H1 (cell line): ENCODE data around the gene RASA1. TPM values are rescaled to one million over a fixed set of nuclear protein-coding genes. Genes with fewer than 3 reads are reported as not detected.

Experiments used
- CTCF ChIA-PET: fragments of 300-600 bp; sonication (Branson Sonifier 250); formaldehyde crosslinking; loops from one replicate; lab custom pipeline; 2021; ENCODE audit not compliant: partially characterized antibody; lab: Charles Lee
- POLR2A ChIA-PET: fragments of 300-600 bp; sonication (Branson Sonifier 250); formaldehyde crosslinking; loops from one replicate; lab custom pipeline; 2021; ENCODE audit warnings: inconsistent platforms; ENCODE audit not compliant: partially characterized antibody; lab: Charles Lee
- DNase-seq, 2 experiments: peaks; one replicate each; pipeline versions ENCODE4 v3.0.0 to v3.0.0-alpha.2; 2010 to 2022; ENCODE audit warnings: low spot score in 2 of 2, low read depth in 1 of 2, mixed read lengths in 1 of 2
- FAIRE-seq: peaks from 2 replicates; lab custom pipeline; 2011; peaks lifted over from hg19 to GRCh38; lab: Jason Lieb, UNC
- H2AFZ ChIP-seq: 2 replicates; pipeline ENCODE4 v1.8.1; 2012; ENCODE audit warnings: low read length, inconsistent platforms
- H2AK5ac ChIP-seq: 2 replicates; pipeline ENCODE4 v1.6.1; 2013; ENCODE audit warnings: low read depth, low read length
- H2BK120ac ChIP-seq: replicated peaks from 2 replicates; pipeline ENCODE3; 2013; ENCODE audit warnings: low read depth, low read length, inconsistent platforms
- H2BK12ac ChIP-seq: 2 replicates; pipeline ENCODE4 v1.6.1; 2013; ENCODE audit warnings: low read depth, low read length
- H2BK15ac ChIP-seq: 2 replicates; pipeline ENCODE4 v1.6.1; 2013; ENCODE audit warnings: low read length
- H2BK20ac ChIP-seq: 2 replicates; pipeline ENCODE4 v1.6.1; 2013; ENCODE audit warnings: low read length
- H2BK5ac ChIP-seq: 2 replicates; pipeline ENCODE4 v1.6.1; 2013; ENCODE audit warnings: low read depth, low read length
- H3K14ac ChIP-seq: 2 replicates; pipeline ENCODE4 v1.6.1; 2013; ENCODE audit warnings: inconsistent platforms; ENCODE audit not compliant: insufficient read length
- H3K18ac ChIP-seq: 2 replicates; pipeline ENCODE4 v1.6.1; 2013; ENCODE audit warnings: low read length; ENCODE audit errors: extremely low read depth
- H3K23ac ChIP-seq: 2 replicates; pipeline ENCODE4 v1.6.1; 2013; ENCODE audit warnings: inconsistent platforms; ENCODE audit not compliant: insufficient read length
- H3K23me2 ChIP-seq: 2 replicates; pipeline ENCODE4 v1.6.1; 2013; ENCODE audit warnings: low read depth, low read length
- H3K27ac ChIP-seq: 2 replicates; pipeline ENCODE4 v1.6.1; 2011; ENCODE audit warnings: low read depth, low read length, inconsistent platforms
- H3K27me3 ChIP-seq, 4 experiments: replicated peaks in 1 of 4; 1 replicate in 1 of 4; 2 replicates in 3 of 4; pipeline versions ENCODE4 v1.6.1 to v1.8.1; 2011 to 2013; ENCODE audit warnings: low read length in 3 of 4, mild to moderate bottlenecking in 3 of 4, inconsistent platforms in 2 of 4, mixed read lengths in 2 of 4, moderate library complexity in 1 of 4; ENCODE audit not compliant: control insufficient read depth in 3 of 4, insufficient read depth in 3 of 4; ENCODE audit errors: extremely low read depth in 1 of 4
- H3K36me3 ChIP-seq, 4 experiments: 2 replicates each; pipeline versions ENCODE4 v1.6.1 to v1.8.1; 2011 to 2013; ENCODE audit warnings: mild to moderate bottlenecking in 4 of 4, low read length in 3 of 4, moderate library complexity in 2 of 4, control low read depth in 1 of 4, inconsistent platforms in 1 of 4; ENCODE audit not compliant: insufficient read depth in 4 of 4, control insufficient read depth in 2 of 4
- H3K4ac ChIP-seq: replicated peaks from 2 replicates; pipeline ENCODE3; 2013; ENCODE audit warnings: low read length, low read depth, mixed read lengths, inconsistent platforms; ENCODE audit not compliant: insufficient read length
- H3K4me1 ChIP-seq, 4 experiments: replicated peaks in 1 of 4; 1 replicate in 1 of 4; 2 replicates in 3 of 4; pipeline versions ENCODE4 v1.6.1 to v1.8.1; 2011 to 2013; ENCODE audit warnings: low read length in 3 of 4, inconsistent platforms in 2 of 4, mixed read lengths in 1 of 4; ENCODE audit not compliant: insufficient read depth in 4 of 4, control insufficient read depth in 3 of 4
- H3K4me2 ChIP-seq, 2 experiments: 2 replicates each; pipeline versions ENCODE4 v1.6.1 to v1.8.1; 2011 to 2013; ENCODE audit warnings: low read depth in 2 of 2, low read length in 2 of 2, control low read depth in 1 of 2, inconsistent platforms in 1 of 2, mild to moderate bottlenecking in 1 of 2; ENCODE audit not compliant: insufficient read depth in 1 of 2
- H3K4me3 ChIP-seq, 4 experiments: fragments of 200-600, 300-600 bp in 1 of 4; sonication (generic), shearing (Covaris generic), sonication (Bioruptor Twin) in 1 of 4; 2 replicates each; pipeline versions ENCODE4 v1.5.1 to v1.8.1; 2011 to 2016; ENCODE audit warnings: low read length in 4 of 4, low read depth in 3 of 4, control low read depth in 2 of 4, inconsistent platforms in 2 of 4, mild to moderate bottlenecking in 2 of 4, mixed read lengths in 1 of 4, moderate library complexity in 1 of 4; ENCODE audit not compliant: insufficient read depth in 2 of 4; ENCODE audit errors: extremely low read depth in 1 of 4
- H3K56ac ChIP-seq: replicated peaks from 2 replicates; pipeline ENCODE3; 2013; ENCODE audit warnings: low read depth, mild to moderate bottlenecking, mixed read lengths, low read length, inconsistent platforms; ENCODE audit not compliant: insufficient read length
- H3K79me1 ChIP-seq: 2 replicates; pipeline ENCODE4 v1.6.1; 2013; ENCODE audit warnings: low read depth, low read length, control low read depth
- H3K79me2 ChIP-seq, 2 experiments: 2 replicates each; pipeline versions ENCODE4 v1.6.1 to v1.8.1; 2012 to 2013; ENCODE audit warnings: low read length in 2 of 2, mild to moderate bottlenecking in 2 of 2, inconsistent platforms in 1 of 2; ENCODE audit not compliant: insufficient read depth in 2 of 2, control insufficient read depth in 1 of 2
- H3K9ac ChIP-seq, 4 experiments: replicated peaks in 1 of 4; 1 replicate in 1 of 4; 2 replicates in 3 of 4; pipeline versions ENCODE4 v1.6.1 to v1.8.1; 2011 to 2013; ENCODE audit warnings: low read depth in 3 of 4, low read length in 3 of 4, control low read depth in 2 of 4, mild to moderate bottlenecking in 2 of 4, moderate library complexity in 2 of 4, inconsistent platforms in 1 of 4; ENCODE audit errors: extremely low read depth in 1 of 4
- H3K9me3 ChIP-seq, 2 experiments: 2 replicates each; pipeline versions ENCODE4 v1.6.1 to v1.8.1; 2012 to 2013; ENCODE audit warnings: mild to moderate bottlenecking in 2 of 2, moderate library complexity in 2 of 2, control low read depth in 1 of 2, inconsistent platforms in 1 of 2, low read depth in 1 of 2, low read length in 1 of 2, mixed read lengths in 1 of 2; ENCODE audit not compliant: insufficient read depth in 2 of 2
- H4K20me1 ChIP-seq, 2 experiments: replicated peaks in 1 of 2; 2 replicates each; pipeline versions ENCODE3 to v1.8.1; 2011 to 2013; ENCODE audit warnings: inconsistent platforms in 2 of 2, low read length in 2 of 2, mild to moderate bottlenecking in 1 of 2; ENCODE audit not compliant: insufficient read depth in 2 of 2, control insufficient read depth in 1 of 2
- H4K5ac ChIP-seq: 2 replicates; pipeline ENCODE4 v1.6.1; 2013; ENCODE audit warnings: low read length, low read depth, mixed read lengths, inconsistent platforms; ENCODE audit not compliant: insufficient read length
- H4K8ac ChIP-seq: 2 replicates; pipeline ENCODE4 v1.8.0; 2013; ENCODE audit warnings: mild to moderate bottlenecking, moderate library complexity, low read length, inconsistent platforms; ENCODE audit not compliant: insufficient read depth; ENCODE audit errors: extremely low read depth
- H4K91ac ChIP-seq: replicated peaks from 2 replicates; pipeline ENCODE3; 2013; ENCODE audit warnings: low read length, mixed read lengths, inconsistent platforms; ENCODE audit not compliant: insufficient read length
- CBX8 ChIP-seq: fragments of 300-800, 300-1000 bp; sonication (generic); IDR thresholded peaks from 2 replicates; pipeline ENCODE4 v1.7.1; 2016; ENCODE audit warnings: low read depth, low read length, borderline replicate concordance
- CHD1 ChIP-seq: IDR thresholded peaks from 2 replicates; pipeline ENCODE4 v1.6.1; 2012; ENCODE audit warnings: low read depth, low read length, improper control_type of control experiment
- CHD2 ChIP-seq: IDR thresholded peaks from 2 replicates; pipeline ENCODE4 v1.6.1; 2012; ENCODE audit warnings: low read length, improper control_type of control experiment
- CREB1 ChIP-seq: IDR thresholded peaks from 2 replicates; pipeline ENCODE4 v1.6.1; 2012; ENCODE audit warnings: inconsistent platforms
- HDAC6 ChIP-seq: IDR thresholded peaks from one replicate; pipeline ENCODE4 v1.7.1; 2012; ENCODE audit warnings: low read depth, mild to moderate bottlenecking, inconsistent platforms, low read length, moderate library complexity
- JUN ChIP-seq: IDR thresholded peaks from 2 replicates; pipeline ENCODE4 v1.6.1; 2011; ENCODE audit warnings: low read depth, mild to moderate bottlenecking, improper control_type of control experiment, low read length
- KDM1A ChIP-seq: fragments of 200-600, 300-600 bp; sonication (generic); IDR thresholded peaks from 2 replicates; pipeline ENCODE4 v1.7.1; 2016; ENCODE audit warnings: mild to moderate bottlenecking, low read length, borderline replicate concordance
- KDM4A ChIP-seq: IDR thresholded peaks from one replicate; pipeline ENCODE4 v1.7.1; 2012; ENCODE audit warnings: low read depth, mild to moderate bottlenecking, moderate library complexity, low read length, inconsistent platforms; ENCODE audit not compliant: severe bottlenecking
- POLR2A ChIP-seq, 2 experiments: IDR thresholded peaks; 1 replicate in 1 of 2; 2 replicates in 1 of 2; pipeline ENCODE4 v1.6.1; 2011; ENCODE audit warnings: low read depth in 2 of 2, low read length in 2 of 2, mild to moderate bottlenecking in 2 of 2; ENCODE audit errors: control extremely low read depth in 1 of 2
- RNF2 ChIP-seq: fragments of 200-900, 300-1000 bp; sonication (generic); IDR thresholded peaks from 2 replicates; pipeline ENCODE4 v1.7.1; 2016; ENCODE audit warnings: borderline replicate concordance, low read depth, mild to moderate bottlenecking, antibody characterized with exemption, low read length; ENCODE audit not compliant: poor library complexity, severe bottlenecking; ENCODE audit errors: missing control alignments
- SAP30 ChIP-seq: fragments of 300-600 bp; sonication (generic); IDR thresholded peaks from 2 replicates; pipeline ENCODE4 v1.7.1; 2012; ENCODE audit warnings: low read length, moderate library complexity, mild to moderate bottlenecking, inconsistent platforms; ENCODE audit not compliant: insufficient read depth, insufficient replicate concordance
- WGBS, 2 experiments: shearing (Covaris generic) in 1 of 2; methylation state at CpG; one replicate each; pipeline versions ENCODE4 v1.1.6 to v1.1.7; 2013 to 2015; ENCODE audit warnings: low lambda C conversion rate in 2 of 2, mixed read lengths in 2 of 2, inconsistent platforms in 1 of 2, low coverage in 1 of 2, missing lambda C conversion rate in 1 of 2; ENCODE audit not compliant: insufficient replicate concordance in 2 of 2, insufficient coverage in 1 of 2, insufficient read length in 1 of 2; ENCODE audit errors: extremely low coverage in 1 of 2, missing lambda C conversion rate in 1 of 2; 5-methylcytosine and 5-hydroxymethylcytosine counted together
- polyA plus RNA-seq, 7 experiments: library from polyadenylated mRNA; depleted of rRNA in 3 of 7; stranded (reverse) in 5 of 7; unstranded in 2 of 7; fragments of >200 nt in 5 of 7; fragments of 200-250 nt in 2 of 7; gene quantifications; 1 replicate in 5 of 7; 2 replicates in 1 of 7; 4 replicates in 1 of 7; pipeline versions ENCODE4 v1.2.1 to v1.2.3, GENCODE V29; 2011 to 2013; ENCODE audit warnings: missing spikeins in 2 of 7, mixed read lengths in 2 of 7
- total RNA-seq: library from RNA; stranded (reverse); fragmentation: NEBNext Ultra II Directional; extraction: Animal tissue kit (Norgen Biotek cat#: 25700); gene quantifications from 2 replicates; pipeline ENCODE4 v1.2.1, GENCODE V29; 2021
- TF ChIP-seq, protein P1 (sequence below): IDR thresholded peaks from 2 replicates; pipeline ENCODE4 v1.6.1; 2012; ENCODE audit warnings: low read length, inconsistent platforms
- TF ChIP-seq, protein P2 (sequence below): IDR thresholded peaks from 2 replicates; pipeline ENCODE4 v1.6.1; 2012; ENCODE audit warnings: inconsistent platforms

Gene RASA1
- total and polyA plus RNA-seq, 2 of the 8 experiments (the other 6 are each of a cell fraction or from before 2014, with no cell fraction given): 15.9 to 33.8 TPM

DNA sequence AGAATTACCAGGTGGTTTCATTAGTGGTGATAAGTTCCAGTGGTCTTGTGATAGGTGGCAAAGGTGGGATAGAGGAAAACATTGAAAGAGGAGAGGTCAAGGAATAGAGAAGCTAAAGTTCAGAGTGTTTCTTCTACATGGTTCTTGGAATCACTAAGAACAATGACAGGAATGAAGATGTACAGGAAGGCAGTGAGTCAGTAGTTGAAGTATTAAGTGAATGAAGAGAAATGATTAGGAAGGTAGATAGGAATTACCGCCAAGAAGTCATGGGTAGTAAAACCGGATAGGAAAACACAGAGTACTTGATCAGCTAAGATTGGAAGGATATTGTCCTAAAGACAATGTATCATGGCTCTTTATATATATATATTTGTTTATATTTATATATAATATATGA, 37.9 kb upstream of the RASA1 start:
- FAIRE-seq: no peak
- no peak overlapping the region for H4K5ac ChIP-seq
- H4K91ac ChIP-seq: no peak overlapping the region
- H3K79me1 ChIP-seq: no peaks in the 10 kb centered on the region
- H2AK5ac ChIP-seq: no peak overlapping the region
- H2BK120ac ChIP-seq: no peak overlapping the region
- no peak for DNase-seq
- no peak overlapping the region for H4K8ac ChIP-seq
- H2BK5ac ChIP-seq: no peak overlapping the region
- no peak overlapping the region for H3K18ac ChIP-seq
- H3K27ac ChIP-seq: no peak overlapping the region
- H3K4me1 ChIP-seq: no peaks in the 10 kb centered on the region
- no peaks in the 10 kb centered on the region for H3K36me3 ChIP-seq
- H3K27me3 ChIP-seq: no peaks in the 10 kb centered on the region
- no peak overlapping the region for H3K4ac ChIP-seq
- no peak overlapping the region for H2BK15ac ChIP-seq
- no peak overlapping the region for H3K23ac ChIP-seq
- WGBS, 2 experiments: 88% methylated on average over 2 of the region's 2 CpGs; no CpG with 5 or more reads in 1 of the 2 experiments
- no peaks in the 10 kb centered on the region for H3K9me3 ChIP-seq
- H3K4me2 ChIP-seq: no peak overlapping the region
- no peak overlapping the region for H2BK12ac ChIP-seq
- H3K79me2 ChIP-seq: no peaks in the 10 kb centered on the region
- H3K23me2 ChIP-seq: no peaks in the 10 kb centered on the region
- no peak overlapping the region for H3K9ac ChIP-seq
- ChIA-PET POLR2A (no interaction called here), CTCF (no interaction called here)
- no peaks in the 10 kb centered on the region for H4K20me1 ChIP-seq
- no peak overlapping the region for H3K14ac ChIP-seq
- no peak overlapping the region for H3K4me3 ChIP-seq
- no peak overlapping the region for H2BK20ac ChIP-seq
- H3K56ac ChIP-seq: no peak overlapping the region
- no peak overlapping the region for H2AFZ ChIP-seq
- no peak for TF ChIP-seq KDM1A
- no peak for TF ChIP-seq HDAC6
- TF ChIP-seq, protein P1, sequence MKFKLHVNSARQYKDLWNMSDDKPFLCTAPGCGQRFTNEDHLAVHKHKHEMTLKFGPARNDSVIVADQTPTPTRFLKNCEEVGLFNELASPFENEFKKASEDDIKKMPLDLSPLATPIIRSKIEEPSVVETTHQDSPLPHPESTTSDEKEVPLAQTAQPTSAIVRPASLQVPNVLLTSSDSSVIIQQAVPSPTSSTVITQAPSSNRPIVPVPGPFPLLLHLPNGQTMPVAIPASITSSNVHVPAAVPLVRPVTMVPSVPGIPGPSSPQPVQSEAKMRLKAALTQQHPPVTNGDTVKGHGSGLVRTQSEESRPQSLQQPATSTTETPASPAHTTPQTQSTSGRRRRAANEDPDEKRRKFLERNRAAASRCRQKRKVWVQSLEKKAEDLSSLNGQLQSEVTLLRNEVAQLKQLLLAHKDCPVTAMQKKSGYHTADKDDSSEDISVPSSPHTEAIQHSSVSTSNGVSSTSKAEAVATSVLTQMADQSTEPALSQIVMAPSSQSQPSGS: no peak
- no peak for TF ChIP-seq SAP30
- TF ChIP-seq RNF2: no peak
- no peak for TF ChIP-seq POLR2A (IDR thresholded peaks at IDR 0.05; ENCODE audit: control extremely low read depth in 1 of 2, low read depth in 2 of 2, low read length in 2 of 2)
- TF ChIP-seq CHD2: no peak
- no peak for TF ChIP-seq JUN
- TF ChIP-seq, protein P2, sequence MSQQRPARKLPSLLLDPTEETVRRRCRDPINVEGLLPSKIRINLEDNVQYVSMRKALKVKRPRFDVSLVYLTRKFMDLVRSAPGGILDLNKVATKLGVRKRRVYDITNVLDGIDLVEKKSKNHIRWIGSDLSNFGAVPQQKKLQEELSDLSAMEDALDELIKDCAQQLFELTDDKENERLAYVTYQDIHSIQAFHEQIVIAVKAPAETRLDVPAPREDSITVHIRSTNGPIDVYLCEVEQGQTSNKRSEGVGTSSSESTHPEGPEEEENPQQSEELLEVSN: no peak
- TF ChIP-seq CREB1: no peak
- TF ChIP-seq CBX8: no peak
- TF ChIP-seq KDM4A: no peak
- no peak for TF ChIP-seq CHD1
